PC-9 (cell line): ENCODE results near the gene FASLG.

ENCODE experiments used
- EZH2 ChIP-seq: fragments of 200-600 bp; sonication (generic); IDR thresholded peaks from 2 replicates; pipeline ENCODE4 v1.8.0; 2017; ENCODE audit warnings: antibody characterized with exemption, low read depth
- TF ChIP-seq, protein P1 (sequence below): fragments of 200-600 bp; sonication (generic); conservative IDR thresholded peaks from 2 replicates; pipeline ENCODE4 v1.6.1; 2017; ENCODE audit warnings: mixed run types, antibody characterized with exemption, mild to moderate bottlenecking, moderate library complexity

DNA sequence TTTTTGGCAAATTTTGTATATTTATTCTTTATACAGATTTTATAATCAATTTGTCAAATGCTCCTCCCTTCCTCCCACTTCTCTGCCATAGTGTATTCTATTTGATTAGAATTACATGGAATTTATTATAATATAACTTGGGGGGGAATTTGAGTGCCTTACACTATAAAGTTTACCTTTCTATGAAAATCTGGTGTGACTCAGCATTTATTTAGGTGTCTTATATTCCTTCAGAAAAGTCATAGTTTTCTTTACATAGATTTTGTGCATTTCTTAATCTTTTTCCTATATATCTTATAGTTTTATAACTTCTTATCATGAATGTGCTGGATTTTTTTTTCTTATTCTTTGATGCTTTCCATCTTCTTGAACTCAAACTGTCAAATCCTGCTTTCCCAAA, 21.3 kb downstream of the FASLG start:
- TF ChIP-seq, protein P1, sequence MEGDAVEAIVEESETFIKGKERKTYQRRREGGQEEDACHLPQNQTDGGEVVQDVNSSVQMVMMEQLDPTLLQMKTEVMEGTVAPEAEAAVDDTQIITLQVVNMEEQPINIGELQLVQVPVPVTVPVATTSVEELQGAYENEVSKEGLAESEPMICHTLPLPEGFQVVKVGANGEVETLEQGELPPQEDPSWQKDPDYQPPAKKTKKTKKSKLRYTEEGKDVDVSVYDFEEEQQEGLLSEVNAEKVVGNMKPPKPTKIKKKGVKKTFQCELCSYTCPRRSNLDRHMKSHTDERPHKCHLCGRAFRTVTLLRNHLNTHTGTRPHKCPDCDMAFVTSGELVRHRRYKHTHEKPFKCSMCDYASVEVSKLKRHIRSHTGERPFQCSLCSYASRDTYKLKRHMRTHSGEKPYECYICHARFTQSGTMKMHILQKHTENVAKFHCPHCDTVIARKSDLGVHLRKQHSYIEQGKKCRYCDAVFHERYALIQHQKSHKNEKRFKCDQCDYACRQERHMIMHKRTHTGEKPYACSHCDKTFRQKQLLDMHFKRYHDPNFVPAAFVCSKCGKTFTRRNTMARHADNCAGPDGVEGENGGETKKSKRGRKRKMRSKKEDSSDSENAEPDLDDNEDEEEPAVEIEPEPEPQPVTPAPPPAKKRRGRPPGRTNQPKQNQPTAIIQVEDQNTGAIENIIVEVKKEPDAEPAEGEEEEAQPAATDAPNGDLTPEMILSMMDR = no peak
- TF ChIP-seq EZH2 = no peak
